LNCaP clone FGC (cell line): ENCODE results near the gene NOL9.

Experiments used
- DNase-seq: peaks from one replicate; pipeline ENCODE4 v3.0.0-alpha.2; 2011; ENCODE audit warnings: low read depth
- H3K4me3 ChIP-seq: 2 replicates; pipeline ENCODE4 v1.5.1; 2011; ENCODE audit warnings: mild to moderate bottlenecking, low read depth, low read length, control low read depth
- TF ChIP-seq, protein P1 (sequence below): IDR thresholded peaks from 2 replicates; pipeline ENCODE4 v1.5.1; 2012; ENCODE audit warnings: mild to moderate bottlenecking; ENCODE audit not compliant: control insufficient read depth, insufficient read depth; ENCODE audit errors: extremely low read depth

Gene NOL9

DNA sequence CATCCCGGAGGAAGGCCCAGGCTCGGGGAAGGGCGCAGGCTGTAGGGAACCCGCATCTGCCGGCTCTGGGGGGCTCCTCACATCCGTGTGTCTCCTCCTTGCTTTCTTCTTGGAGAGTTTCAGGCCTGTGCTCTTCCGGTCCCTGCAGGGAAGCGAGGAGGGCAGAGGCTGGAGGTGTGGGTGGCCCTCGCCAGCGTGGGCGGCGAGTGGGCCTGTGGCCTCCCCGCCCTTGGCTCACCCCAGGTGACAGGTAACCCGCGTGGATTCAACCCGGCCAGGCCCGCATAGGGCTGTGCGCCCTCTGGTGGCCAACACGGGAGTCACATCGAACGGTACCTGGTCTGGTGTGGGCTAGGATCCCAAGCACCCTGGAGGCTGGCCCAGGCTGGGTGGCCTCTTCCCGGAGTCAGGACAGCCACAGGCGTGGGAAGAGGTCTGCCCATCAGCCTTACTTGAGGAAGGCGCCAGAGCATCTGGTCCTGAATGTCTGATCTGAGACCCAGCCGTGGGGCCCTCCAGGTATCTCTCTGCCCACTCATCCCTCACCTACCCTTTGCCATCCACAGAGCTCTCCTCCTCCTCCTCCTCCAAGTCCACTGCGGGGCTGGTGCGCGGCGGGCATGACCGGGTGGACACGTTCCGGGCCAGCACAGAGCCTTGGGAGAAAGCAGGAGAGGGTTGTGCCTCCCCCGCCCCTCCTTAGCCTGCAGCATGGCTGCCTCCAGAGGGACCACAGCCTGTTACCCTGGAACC lies 78.8 kb downstream of the NOL9 start:
- no peak for DNase-seq
- H3K4me3 ChIP-seq: no peak overlapping the region
- TF ChIP-seq, protein P1, sequence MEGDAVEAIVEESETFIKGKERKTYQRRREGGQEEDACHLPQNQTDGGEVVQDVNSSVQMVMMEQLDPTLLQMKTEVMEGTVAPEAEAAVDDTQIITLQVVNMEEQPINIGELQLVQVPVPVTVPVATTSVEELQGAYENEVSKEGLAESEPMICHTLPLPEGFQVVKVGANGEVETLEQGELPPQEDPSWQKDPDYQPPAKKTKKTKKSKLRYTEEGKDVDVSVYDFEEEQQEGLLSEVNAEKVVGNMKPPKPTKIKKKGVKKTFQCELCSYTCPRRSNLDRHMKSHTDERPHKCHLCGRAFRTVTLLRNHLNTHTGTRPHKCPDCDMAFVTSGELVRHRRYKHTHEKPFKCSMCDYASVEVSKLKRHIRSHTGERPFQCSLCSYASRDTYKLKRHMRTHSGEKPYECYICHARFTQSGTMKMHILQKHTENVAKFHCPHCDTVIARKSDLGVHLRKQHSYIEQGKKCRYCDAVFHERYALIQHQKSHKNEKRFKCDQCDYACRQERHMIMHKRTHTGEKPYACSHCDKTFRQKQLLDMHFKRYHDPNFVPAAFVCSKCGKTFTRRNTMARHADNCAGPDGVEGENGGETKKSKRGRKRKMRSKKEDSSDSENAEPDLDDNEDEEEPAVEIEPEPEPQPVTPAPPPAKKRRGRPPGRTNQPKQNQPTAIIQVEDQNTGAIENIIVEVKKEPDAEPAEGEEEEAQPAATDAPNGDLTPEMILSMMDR: peak; percentile 93

DNA sequence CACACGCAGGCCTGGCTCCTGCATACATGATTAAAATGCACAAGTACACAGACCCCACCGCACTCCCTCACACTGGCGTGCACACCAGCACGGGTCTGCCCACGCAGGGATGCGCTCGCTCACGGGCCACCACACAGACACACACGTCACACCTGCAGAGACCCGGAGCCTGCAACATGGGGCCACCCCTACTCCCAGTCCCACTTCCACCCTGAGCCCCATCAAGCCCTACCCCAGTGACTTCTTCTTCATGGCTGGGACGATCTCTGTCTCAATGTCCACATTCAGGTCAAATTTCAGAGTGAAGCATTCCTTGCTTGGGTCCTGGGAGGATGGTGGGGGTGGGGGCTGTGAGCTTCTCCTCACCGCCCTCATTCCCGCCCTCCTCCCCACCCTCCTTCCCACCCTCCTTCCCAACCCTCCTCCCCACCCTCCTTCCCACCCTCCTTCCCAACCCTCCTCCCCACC lies 79.5 kb downstream of the NOL9 start:
- no peak for DNase-seq
- H3K4me3 ChIP-seq: no peak overlapping the region
- TF ChIP-seq, protein P1: no peak

DNA sequence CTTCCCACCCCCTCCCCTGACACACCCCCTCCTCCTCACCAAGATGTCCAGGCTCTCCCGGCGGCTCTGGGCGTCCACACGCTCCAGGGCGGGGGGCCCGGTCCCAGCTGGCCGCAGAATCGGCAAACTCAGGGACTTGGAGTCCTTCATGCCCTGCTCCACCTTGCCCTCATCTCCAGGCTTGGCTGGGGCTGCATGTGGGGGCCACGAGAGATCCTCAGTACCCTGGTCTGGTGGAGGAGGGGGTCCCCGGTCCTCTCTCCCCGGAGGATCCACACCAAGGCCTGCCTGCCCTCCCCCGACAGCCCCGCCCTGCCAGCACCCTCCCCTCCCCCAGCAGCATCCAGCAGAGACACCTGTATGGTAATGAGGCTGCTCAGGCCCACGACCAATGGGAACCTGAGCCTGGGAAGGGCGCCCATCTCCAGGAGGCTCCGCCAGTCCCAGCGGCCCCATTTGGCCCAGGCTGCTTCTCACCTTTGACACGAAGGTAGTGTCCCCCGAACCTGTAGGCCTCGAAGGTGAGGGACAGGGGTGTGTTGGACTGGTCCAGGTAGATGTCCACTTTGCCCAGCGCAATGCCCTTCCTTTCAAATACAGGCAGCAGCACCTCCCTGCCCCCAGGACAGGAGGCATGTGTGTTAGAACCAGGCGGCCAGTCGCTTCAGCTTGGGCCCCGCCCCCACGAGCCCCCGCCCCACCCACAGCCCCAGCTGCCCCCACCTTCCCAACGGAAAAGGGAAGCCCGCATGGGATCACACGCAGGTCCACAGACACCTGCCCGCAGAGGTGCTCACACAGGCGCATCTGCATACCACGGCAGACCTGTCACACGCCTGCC lies 80.1 kb downstream of the NOL9 start:
- no peak for DNase-seq
- no peak overlapping the region for H3K4me3 ChIP-seq
- TF ChIP-seq, protein P1: no peak

DNA sequence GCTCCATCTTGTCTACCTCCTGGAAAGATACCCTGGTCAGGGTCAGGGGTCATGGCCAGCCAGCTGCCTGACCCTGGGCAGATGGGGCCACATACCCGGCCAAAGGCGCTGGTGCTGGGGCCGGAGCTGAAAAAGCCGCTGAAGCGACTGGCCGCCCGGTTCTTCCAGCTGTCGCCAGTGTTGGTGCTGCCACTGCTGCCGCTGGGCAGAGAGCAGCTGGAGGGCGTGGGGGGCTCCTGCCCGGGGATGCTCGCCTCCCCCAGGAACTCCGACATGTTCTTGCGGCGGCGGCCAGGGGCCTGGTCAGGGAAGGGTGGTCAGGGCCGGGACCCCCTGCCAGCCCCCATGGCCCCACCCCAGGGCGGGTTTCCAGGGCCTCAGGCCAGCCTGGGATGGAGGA lies 81.2 kb downstream of the NOL9 start:
- H3K4me3 ChIP-seq: no peak overlapping the region
- TF ChIP-seq, protein P1: no peak
- DNase-seq: no peak

DNA sequence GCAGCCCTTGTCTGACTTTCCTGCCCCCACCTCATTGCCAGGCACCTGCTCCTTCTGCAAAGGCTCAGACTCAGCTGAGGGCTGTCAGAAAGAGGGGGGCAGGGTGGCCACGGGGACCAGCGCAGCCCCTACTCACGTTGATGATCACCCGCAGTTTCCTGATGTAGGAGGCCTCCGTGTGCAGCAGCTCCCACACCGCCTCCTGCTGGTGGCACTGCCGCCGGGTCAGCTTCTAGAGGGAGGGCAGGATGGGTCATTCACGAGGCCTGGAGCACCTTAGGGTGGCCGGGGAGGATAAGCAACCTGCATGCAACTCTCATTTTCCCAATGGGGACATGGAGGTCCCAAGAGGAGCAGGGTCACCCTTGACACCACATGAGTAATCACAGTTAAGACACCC lies 81.9 kb downstream of the NOL9 start:
- TF ChIP-seq, protein P1: 0 out of 2 replicates have a peak, but pooled peaks have one; percentile 13
- DNase-seq: no peak
- no peak overlapping the region for H3K4me3 ChIP-seq

DNA sequence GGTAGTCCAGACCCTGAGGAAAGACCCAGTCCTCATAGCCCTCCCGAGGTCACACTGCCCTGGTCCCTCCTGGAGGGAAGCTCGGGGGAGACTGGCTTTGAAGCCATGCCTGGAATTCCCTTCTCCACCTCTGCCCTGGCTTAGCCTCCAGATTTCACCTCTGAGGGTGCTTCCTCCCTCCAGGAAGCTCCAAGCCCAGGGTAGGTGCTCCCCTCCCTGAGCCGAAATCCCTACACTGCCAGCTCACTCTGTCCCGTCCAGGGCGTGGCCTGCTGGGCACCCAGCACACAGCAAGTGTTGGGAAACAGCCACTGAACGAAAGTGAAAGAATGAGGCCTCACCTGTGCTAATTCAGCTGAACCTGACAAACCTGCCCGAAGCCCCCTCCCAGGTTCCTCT lies 82.3 kb downstream of the NOL9 start:
- TF ChIP-seq, protein P1: no peak
- H3K4me3 ChIP-seq: no peak overlapping the region
- DNase-seq: no peak
